HUDEP-2 (cell line): ENCODE measurements around the gene KIFC1.
A peak's percentile ranks its signal among the peaks of the same experiment; 100 is the strongest.

Experiments
- DNase-seq, 76 experiments: peaks; one replicate each; lab custom pipeline; 2025; ENCODE audit not compliant: unreplicated experiment in 76 of 76; lab: John Stamatoyannopoulos, UW

KIFC1 gene

GRCh38 chr6:33410050-33410710 is 18.6 kb downstream of the KIFC1 start:
- peak in 75 of 76 experiments; percentile 84 to 100 (median 100) for DNase-seq

GRCh38 chr6:33410711-33411631 is 19.3 kb downstream of the KIFC1 start, which contains the start of gene PHF1:
PHF1 (plus strand) TSS chr6:33411014; CDS start chr6:33412264, 1,250 bp downstream.
- peak in 55 of 76 experiments; percentile 59 to 100 (median 86) for DNase-seq

DNA sequence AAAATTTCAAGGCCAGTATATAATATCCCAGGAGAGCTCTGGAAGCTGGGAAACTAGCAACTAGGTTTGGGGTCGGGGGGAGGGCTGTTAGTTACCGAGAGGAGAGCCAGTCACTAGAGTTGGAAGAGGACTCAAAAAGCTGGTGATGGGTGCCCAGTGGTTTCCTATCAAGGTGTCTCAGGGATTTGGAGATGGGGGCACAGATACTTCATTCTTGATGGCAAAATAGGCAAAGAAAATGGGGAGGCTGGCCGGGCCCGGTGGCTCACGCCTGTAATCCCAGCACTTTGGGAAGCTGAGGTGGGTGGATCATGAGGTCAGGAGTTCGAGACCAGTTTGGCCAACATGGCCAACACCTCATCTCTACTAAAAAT is 20.0 kb downstream of the KIFC1 start:
- DNase-seq: no peak

- no peak for DNase-seq
Measured at GRCh38 chr6:33412140-33413009, 20.8 kb downstream of the KIFC1 start.

- no peak for DNase-seq
Measured at GRCh38 chr6:33413241-33414120, 21.9 kb downstream of the KIFC1 start.

DNA sequence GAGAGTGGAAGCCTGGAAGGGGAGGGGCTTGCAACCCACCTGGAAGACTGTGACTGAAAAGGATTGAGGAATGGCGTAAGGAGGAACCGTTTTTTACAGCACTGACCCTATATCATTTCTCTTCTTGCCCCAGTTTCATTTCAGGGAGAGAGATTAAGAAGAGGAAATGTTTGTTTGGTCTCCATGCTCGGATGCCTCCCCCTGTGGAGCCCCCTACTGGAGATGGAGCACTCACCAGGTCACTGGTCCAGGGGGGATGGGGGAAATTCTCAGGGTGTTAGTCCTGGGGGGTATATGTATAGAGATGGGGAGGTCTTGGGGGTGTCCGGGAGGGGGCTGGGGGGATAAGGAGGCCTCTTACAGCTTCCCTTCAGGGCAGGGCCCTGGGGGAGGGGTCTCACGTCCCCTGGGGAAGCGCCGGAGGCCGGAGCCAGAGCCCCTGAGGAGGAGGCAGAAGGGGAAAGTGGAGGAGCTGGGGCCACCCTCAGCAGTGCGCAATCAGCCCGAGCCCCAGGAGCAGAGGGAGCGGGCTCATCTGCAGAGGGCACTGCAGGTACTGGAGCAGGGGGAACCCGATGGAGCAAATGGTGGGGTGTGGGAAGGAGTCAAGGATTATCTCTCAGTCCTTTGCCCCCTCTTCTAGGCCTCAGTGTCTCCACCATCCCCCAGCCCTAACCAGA is 23.1 kb downstream of the KIFC1 start:
- peak in 8 of 76 experiments; percentile 11 to 46 (median 23) for DNase-seq

DNA sequence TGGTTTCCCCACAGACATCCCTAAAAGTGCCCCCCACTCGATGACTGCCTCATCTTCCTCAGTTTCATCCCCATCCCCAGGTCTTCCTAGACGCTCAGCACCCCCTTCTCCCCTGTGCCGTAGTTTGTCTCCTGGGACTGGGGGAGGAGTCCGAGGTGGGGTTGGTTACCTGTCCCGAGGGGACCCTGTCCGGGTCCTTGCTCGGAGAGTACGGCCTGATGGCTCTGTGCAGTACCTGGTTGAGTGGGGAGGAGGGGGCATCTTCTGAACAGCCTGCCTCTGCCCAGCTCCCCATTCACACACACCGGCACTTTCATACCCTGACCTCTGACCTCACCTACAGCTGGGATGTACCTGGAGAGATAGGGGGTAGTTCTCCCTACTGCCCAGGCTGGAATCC is 24.2 kb downstream of the KIFC1 start:
- no peak for DNase-seq

GRCh38 chr6:33416386-33417127 is 24.9 kb downstream of the KIFC1 start:
- no peak for DNase-seq

DNA sequence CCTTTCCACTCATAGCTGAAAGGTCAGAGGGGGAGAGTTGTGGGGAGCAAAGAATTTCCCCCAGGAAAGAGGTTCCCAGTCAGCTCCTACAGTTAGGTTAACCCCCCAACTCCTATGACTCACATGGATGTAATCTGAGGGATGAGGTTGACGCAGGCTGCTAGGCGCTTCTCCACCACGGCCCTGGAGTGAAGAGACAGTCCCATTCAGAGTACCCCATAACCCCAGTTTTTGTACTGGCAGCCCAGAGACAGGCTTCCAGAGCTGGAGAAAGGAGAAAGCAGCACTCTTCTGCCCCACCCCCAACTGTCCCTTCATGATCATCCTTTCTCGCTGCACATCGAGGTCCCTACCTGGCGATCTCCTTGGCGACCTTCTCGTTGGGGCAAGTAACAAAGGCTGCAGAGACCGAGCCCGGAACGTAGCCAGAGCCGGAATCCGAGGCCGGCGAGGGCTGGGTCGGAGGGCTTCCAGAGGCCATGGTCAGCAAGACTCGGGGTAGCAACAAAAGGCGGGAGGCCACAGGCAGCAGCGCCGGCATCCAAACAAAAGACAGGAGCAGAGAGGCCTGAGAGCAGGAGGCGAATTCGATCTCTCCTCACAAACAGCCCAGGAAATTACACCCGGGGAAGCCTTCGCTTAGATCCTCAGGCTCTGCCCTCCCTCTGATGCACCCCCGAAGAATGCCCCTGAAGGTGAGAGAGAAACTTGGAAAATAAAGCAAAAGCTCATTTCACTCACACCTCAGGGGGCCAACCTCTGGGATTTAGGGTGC is 25.7 kb downstream of the KIFC1 start:
- DNase-seq: peak in 2 of 76 experiments; percentile 15 to 29

- peak; percentile 91 to 100 (median 100) for DNase-seq
Measured at GRCh38 chr6:33417903-33418689, 26.5 kb downstream of the KIFC1 start, which contains the start of gene CUTA. CUTA (minus strand) TSS chr6:33418107; CDS start chr6:33418000, 107 bp downstream.

DNA sequence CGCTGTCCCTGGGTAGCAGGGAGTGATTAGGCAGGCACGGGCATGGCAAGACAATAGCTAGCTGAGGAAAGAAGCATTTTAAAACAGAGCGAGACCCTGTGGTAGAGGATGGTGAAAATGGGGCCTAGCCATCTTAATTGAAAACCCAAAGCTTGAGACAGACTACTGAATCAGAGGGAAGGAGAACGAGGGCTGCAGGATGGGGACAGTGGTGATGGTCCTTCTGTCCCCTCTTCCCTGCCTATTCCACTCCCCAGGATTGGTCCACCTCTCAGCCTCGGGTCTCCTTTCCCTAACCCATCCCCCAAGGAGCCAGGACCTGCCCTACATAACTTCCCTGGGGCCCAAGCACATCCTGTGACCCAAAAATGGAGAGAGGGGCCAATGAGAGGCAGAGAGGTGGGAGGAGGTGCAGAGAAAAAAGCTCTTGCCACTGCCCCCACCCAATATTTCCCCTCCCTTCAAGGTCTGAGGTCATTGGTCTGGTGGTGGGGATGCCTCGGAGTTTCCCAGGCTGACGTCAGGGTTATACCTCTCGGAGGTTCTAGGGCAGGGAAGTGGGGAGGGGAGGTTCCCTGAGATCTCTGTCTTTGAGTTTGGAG is 27.2 kb downstream of the KIFC1 start:
- DNase-seq: peak in 2 of 76 experiments; percentile 22

- peak in 48 of 76 experiments; percentile 8 to 76 (median 44) for DNase-seq
Measured at GRCh38 chr6:33419580-33420490, 28.2 kb downstream of the KIFC1 start, which contains the start of gene SYNGAP1. SYNGAP1 (plus strand) TSS chr6:33420065; CDS start chr6:33420265, 200 bp downstream.

DNA sequence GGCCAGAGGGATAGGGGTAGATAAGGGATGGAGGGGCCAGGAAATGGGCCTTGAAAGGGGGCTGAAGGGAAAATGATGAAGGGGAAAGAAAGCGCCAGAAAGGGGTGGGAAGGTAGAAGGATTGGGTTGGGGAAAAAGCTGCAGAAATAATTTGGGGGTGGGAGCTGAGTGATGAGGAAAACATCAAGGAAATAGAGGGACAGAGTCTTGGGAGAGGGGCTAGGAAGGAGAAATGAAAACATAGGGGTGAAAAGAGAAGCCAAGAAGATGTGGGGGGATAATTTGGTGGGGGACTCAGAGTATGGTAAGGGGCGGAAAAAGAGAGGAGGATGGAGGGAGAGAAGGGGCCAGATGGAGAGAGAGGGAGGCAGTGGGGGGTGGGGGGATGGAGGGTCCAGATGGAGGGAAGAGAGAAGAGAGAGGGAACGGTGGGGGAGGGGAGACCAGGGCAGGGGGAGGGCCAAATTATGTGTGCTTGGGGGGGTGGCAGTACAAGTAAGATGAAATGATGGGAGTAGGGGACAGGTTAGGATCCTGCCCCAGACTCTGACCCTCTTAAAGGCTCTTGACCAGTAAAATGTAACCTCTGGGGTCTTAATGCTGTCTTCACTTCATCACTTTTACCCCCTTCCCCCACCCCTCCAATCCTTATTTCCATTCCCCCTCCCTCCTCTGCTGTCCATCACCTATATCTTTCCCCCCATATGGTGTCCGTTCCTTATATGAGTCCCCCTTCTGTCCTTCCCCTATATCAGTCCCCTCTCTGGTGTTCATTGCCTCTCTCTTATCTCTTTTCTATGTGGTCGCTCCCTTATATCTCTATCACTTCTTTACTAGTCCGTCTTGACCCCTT is 29.1 kb downstream of the KIFC1 start:
- DNase-seq: peak in 16 of 76 experiments; percentile 10 to 68 (median 40)

DNA sequence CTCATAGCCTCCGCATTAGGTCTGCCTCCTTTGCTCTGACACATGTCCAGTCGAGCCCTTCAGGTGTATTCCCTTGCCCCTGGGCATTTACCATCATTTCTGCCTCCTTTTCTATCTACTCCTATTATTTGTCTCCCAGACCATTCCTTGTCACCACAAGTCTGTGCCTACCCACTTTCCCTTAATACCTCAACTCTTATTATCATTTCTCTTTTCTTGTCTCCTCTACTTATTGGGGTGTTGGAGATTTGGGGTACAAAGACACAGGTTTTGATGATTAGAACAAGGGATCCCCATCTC is 29.7 kb downstream of the KIFC1 start:
- no peak for DNase-seq

DNA sequence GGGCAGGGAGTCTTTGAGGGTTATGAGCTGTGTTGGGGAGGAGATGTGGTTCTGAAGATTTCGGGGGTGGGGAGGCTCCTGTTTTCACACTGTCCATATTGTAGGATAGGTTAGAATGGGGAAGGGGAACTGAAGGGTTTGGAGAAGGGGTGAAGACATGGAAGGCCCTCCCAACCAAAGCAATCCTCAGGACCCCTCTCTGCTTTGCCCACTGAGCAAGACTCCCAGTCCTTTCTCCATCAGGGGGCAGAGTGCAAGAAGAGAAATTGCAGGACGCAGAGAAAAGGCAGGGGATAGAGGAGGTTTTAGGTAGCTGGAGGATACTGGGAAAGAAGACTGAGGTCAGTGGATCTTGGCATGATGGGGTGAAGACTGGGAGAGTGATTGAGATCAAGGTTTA is 32.2 kb downstream of the KIFC1 start:
- DNase-seq: no peak
